Measurements from ENCODE around the gene POLR2L.

The POLR2L gene

GRCh38 chr11:824942-825341, 17.4 kb downstream of the POLR2L start:
- DNase-seq = peak; percentile 86

GRCh38 chr11:824292-824880, 17.9 kb downstream of the POLR2L start:
- peak; percentile 98 for DNase-seq

GRCh38 chr11:823441-824291, 18.7 kb downstream of the POLR2L start:
- peak; percentile 91 for DNase-seq

- peak; percentile 61 for DNase-seq
These were observed 20.6 kb downstream of the POLR2L start for GRCh38 chr11:821512-822371.

- peak; percentile 84 for DNase-seq
These were observed 21.4 kb downstream of the POLR2L start for GRCh38 chr11:820655-821511.

GRCh38 chr11:819943-820649, 22.2 kb downstream of the POLR2L start:
- DNase-seq = peak; percentile 99

- DNase-seq = peak; percentile 98
These were observed 23.0 kb downstream of the POLR2L start for GRCh38 chr11:819129-819931.

- peak; percentile 64 for DNase-seq
These were observed 23.8 kb downstream of the POLR2L start, which contains the start of gene PNPLA2 for GRCh38 chr11:818396-819128. PNPLA2 (plus strand) TSS chr11:818914; CDS start chr11:819719, 805 bp downstream.

GRCh38 chr11:816433-816779, 25.9 kb downstream of the POLR2L start:
- DNase-seq = peak; percentile 56

- no peak for DNase-seq
These were observed 26.5 kb downstream of the POLR2L start for GRCh38 chr11:815675-816432.

GRCh38 chr11:813456-814096, 28.8 kb downstream of the POLR2L start:
- no peak for DNase-seq

- no peak for DNase-seq
These were observed 29.3 kb downstream of the POLR2L start for GRCh38 chr11:813072-813455.

- DNase-seq = no peak
These were observed 29.9 kb downstream of the POLR2L start for GRCh38 chr11:812390-812789.

- no peak for DNase-seq
These were observed 30.7 kb downstream of the POLR2L start for GRCh38 chr11:811446-812245.

- peak; percentile 71 for DNase-seq
These were observed 32.2 kb downstream of the POLR2L start for GRCh38 chr11:810040-810567.

GRCh38 chr11:809287-810039, 32.9 kb downstream of the POLR2L start, which contains the start of gene RPLP2:
RPLP2 (plus strand) TSS chr11:809967; CDS start chr11:810235, 268 bp downstream.
- DNase-seq = peak; percentile 100

All from DMS53 (cell line).